HCT116 (cell line): ENCODE results near the gene SPRED3.

Experiments
- CTCF ChIP-seq, 3 experiments: fragments of 200-600 bp in 1 of 3; sonication (generic) in 1 of 3; IDR thresholded peaks in 2 of 3; conservative IDR thresholded peaks in 1 of 3; 2 replicates each; pipeline ENCODE4 v1.5.1; 2012 to 2017; ENCODE audit warnings: low read depth in 2 of 3, low read length in 2 of 3, antibody characterized with exemption in 1 of 3, borderline replicate concordance in 1 of 3, control low read depth in 1 of 3, mild to moderate bottlenecking in 1 of 3, mixed read lengths in 1 of 3, mixed run types in 1 of 3, moderate library complexity in 1 of 3; ENCODE audit not compliant: insufficient read depth in 1 of 3
- EZH2 ChIP-seq: fragments of 200-600 bp; sonication (generic); IDR thresholded peaks from 2 replicates; pipeline ENCODE4 v1.6.1; 2017; ENCODE audit warnings: antibody characterized with exemption, mixed run types
- POLR2A ChIP-seq: IDR thresholded peaks from 2 replicates; pipeline ENCODE4 v1.7.0; 2011; ENCODE audit warnings: borderline replicate concordance; ENCODE audit not compliant: insufficient read depth, insufficient read length; ENCODE audit errors: extremely low read depth
- TF ChIP-seq, protein P1 (sequence below): IDR thresholded peaks from 2 replicates; pipeline ENCODE4 v1.6.1; 2012; ENCODE audit warnings: low read depth

DNA sequence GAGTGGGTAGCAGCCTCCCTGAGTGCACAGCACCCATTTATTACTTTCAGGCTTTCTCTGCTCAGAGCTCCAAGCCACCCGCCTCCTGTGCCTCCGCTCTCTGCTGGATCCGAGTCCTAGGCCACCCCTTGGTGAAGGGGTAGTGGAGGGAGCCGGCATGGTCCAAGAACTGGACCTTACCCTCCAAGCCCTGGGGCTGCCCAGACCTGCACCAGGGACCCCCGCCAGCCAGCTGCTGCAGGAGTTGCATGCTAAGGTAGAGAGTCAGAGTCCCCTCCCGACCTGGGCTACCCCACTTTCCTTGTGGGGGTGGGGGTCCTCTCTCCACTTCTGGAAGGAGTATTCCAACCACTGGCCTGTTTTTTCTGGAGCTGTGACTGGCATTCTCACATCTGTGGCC, 16.4 kb downstream of the SPRED3 start:
- TF ChIP-seq POLR2A (no peak), EZH2 (no peak), CTCF (IDR thresholded peaks at IDR 0.05 in 2 of 3, conservative IDR thresholded peaks at IDR 0.05 in 1 of 3; ENCODE audit: borderline replicate concordance in 1 of 3, insufficient read depth in 1 of 3, low read depth in 2 of 3, low read length in 2 of 3) (no peak)
- TF ChIP-seq, protein P1, sequence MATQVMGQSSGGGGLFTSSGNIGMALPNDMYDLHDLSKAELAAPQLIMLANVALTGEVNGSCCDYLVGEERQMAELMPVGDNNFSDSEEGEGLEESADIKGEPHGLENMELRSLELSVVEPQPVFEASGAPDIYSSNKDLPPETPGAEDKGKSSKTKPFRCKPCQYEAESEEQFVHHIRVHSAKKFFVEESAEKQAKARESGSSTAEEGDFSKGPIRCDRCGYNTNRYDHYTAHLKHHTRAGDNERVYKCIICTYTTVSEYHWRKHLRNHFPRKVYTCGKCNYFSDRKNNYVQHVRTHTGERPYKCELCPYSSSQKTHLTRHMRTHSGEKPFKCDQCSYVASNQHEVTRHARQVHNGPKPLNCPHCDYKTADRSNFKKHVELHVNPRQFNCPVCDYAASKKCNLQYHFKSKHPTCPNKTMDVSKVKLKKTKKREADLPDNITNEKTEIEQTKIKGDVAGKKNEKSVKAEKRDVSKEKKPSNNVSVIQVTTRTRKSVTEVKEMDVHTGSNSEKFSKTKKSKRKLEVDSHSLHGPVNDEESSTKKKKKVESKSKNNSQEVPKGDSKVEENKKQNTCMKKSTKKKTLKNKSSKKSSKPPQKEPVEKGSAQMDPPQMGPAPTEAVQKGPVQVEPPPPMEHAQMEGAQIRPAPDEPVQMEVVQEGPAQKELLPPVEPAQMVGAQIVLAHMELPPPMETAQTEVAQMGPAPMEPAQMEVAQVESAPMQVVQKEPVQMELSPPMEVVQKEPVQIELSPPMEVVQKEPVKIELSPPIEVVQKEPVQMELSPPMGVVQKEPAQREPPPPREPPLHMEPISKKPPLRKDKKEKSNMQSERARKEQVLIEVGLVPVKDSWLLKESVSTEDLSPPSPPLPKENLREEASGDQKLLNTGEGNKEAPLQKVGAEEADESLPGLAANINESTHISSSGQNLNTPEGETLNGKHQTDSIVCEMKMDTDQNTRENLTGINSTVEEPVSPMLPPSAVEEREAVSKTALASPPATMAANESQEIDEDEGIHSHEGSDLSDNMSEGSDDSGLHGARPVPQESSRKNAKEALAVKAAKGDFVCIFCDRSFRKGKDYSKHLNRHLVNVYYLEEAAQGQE: no peak
